Left renal pelvis (tissue), 4 donors: Measurements from ENCODE around the gene PLCG2. TPM values are rescaled to one million over a fixed set of nuclear protein-coding genes. Genes with fewer than 3 reads are reported as not detected.

Experiments used
- polyA plus RNA-seq, 4 donors: library from polyadenylated mRNA; unstranded; fragments of 120-200 nt; gene quantifications; one replicate each; pipeline ENCODE4 v1.2.1, GENCODE V29; 2013; ENCODE audit not compliant: insufficient read length in 4 of 4

The PLCG2 gene
- polyA plus RNA-seq, 4 donors = 6.3 to 48.0 (median 41.4) TPM

Other genes starting within 250 kb of the PLCG2 start
- 10 to 100 TPM in 3 of 4 donors, 1 to 10 TPM in 1; 3.8 to 14.8 (median 12.2) TPM for gene SDR42E1, start 232.2 kb downstream of the PLCG2 start, polyA plus RNA-seq